Mucosa of stomach (tissue), 1 donor: Measurements from ENCODE around the gene ITPA.
"Not testable (repeated sequence)": the region's sequence is repeated elsewhere in the genome, so short reads cannot be mapped to it uniquely, and the experiment has no call there.

ENCODE experiments used
- H3K27me3 ChIP-seq: one replicate; pipeline ENCODE4 v1.7.0; 2013; ENCODE audit warnings: mild to moderate bottlenecking, low read length; ENCODE audit not compliant: control insufficient read depth, insufficient read depth
- H3K36me3 ChIP-seq: one replicate; pipeline ENCODE4 v1.7.0; 2013; ENCODE audit warnings: low read length; ENCODE audit not compliant: control insufficient read depth, insufficient read depth
- H3K4me1 ChIP-seq: one replicate; pipeline ENCODE4 v1.7.0; 2013; ENCODE audit warnings: mild to moderate bottlenecking, low read length; ENCODE audit not compliant: control insufficient read depth, insufficient read depth
- H3K4me3 ChIP-seq: one replicate; pipeline ENCODE4 v1.7.0; 2013; ENCODE audit warnings: low read length
- H3K9ac ChIP-seq: one replicate; pipeline ENCODE4 v1.7.0; 2013; ENCODE audit warnings: mild to moderate bottlenecking, low read length, moderate library complexity
- H3K9me3 ChIP-seq: one replicate; pipeline ENCODE4 v1.7.0; 2013; ENCODE audit warnings: mild to moderate bottlenecking, low read length, moderate library complexity; ENCODE audit not compliant: control insufficient read depth
- donor health status: Pancreatic carcinoma.

Gene ITPA

DNA sequence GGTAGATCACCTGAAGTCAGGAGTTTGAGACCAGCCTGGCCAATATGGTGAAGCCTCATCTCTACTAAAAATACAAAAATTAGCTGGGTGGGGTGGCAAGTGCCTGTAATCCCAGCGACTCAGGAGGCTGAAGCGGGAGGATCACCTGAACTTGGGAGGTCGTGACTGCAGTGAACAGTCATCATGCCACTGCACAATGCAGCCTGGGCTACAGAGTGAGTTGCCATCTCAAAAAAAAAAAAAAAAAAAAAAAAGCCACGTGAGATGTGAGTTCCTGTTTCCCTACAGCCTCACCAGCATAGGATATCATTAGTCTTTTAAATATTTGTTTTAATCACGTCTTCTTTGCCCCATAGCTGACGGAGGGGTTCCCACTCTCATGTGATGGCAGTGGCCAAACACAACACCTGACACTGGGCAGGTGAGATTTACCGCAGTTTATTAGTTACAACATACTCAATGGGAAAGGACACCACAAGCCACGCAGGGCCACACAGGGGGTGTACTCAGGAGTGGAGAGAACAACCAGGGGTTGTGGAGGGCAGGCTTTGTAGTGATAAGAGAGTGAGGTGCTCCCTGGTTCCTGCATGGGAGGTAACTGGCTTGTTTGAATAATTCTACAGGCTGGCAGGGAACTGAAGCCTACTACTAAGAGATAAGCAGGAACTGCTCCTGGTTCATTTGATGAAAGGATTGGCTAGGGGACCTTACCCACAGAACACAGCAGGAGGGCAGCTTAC lies 31.4 kb upstream of the ITPA start:
- Histone ChIP-seq H3K9ac (no peak overlapping the region), H3K36me3 (no peaks in the 10 kb centered on the region), H3K27me3 (no peaks in the 10 kb centered on the region), H3K4me3 (no peak overlapping the region), H3K4me1 (peaks cover 14% of the 10 kb centered on the region), H3K9me3 (no peaks in the 10 kb centered on the region)

DNA sequence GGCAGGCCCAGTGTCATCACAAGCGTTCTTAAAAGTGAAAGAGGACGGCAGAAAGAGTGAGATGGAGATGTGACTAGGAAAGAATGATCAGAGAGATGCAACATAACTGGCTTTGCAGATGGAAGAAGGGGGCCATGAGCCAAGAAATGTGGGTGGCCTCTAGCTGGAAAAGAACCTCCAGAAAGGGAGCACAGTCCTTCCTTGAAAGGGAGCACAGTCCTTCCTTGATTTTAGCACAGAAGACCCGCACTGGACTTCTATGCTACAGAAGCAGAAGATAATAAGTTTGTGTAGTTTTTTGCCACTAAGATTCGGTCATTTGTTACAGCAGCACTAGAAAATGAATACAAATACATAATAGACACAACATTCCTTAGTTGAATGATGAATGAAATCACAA lies 29.0 kb upstream of the ITPA start:
- Histone ChIP-seq H3K4me1 (peaks cover 4% of the 10 kb centered on the region), H3K9ac (no peak overlapping the region), H3K9me3 (no peaks in the 10 kb centered on the region), H3K4me3 (no peak overlapping the region), H3K36me3 (no peaks in the 10 kb centered on the region), H3K27me3 (no peaks in the 10 kb centered on the region)

DNA sequence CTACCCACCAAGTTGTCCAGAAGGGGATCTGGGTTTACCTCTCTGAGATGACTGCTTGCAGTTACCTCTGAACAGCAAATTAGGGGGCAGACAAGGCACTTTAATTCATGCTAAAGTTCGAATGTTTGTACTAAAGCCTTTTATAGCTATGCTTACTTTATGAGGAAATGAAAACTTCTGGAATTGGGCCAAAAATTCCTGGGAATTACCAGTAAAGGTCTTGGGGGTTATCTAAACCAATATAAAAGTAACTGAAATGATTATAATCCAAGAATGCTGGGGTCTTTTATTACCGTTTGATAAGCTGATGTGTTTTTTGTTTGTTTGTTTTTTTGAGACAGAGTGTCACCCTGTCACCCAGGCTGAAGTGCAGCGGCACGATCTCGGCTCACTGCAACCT lies 28.0 kb upstream of the ITPA start:
- no peaks in the 10 kb centered on the region for H3K4me1 ChIP-seq
- no peak overlapping the region for H3K4me3 ChIP-seq
- H3K9ac ChIP-seq, result no peak overlapping the region
- H3K36me3 ChIP-seq, result no peaks in the 10 kb centered on the region
- H3K27me3 ChIP-seq, result no peaks in the 10 kb centered on the region
- H3K9me3 ChIP-seq, result no peaks in the 10 kb centered on the region

DNA sequence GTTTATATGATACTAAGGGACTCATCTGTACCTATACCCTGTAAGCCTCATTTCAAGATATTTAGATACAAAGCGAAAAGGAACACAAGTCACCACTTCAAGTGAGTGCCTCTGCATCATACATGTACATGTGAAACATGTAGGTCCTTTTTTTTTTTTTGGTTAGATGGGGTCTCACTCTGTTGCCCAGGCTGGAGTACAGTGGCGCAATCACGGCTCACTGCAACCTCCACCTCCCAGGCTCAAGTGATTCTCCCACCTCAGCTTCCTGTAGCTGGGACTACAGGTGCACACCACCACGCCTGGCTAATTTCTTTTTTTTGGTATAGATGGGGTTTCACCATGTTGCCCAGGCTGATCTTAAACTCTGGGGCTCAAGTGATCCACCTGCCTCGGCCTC lies 26.9 kb upstream of the ITPA start:
- H3K4me3 ChIP-seq, H3K9ac ChIP-seq, H3K4me1 ChIP-seq, H3K9me3 ChIP-seq, H3K27me3 ChIP-seq, H3K36me3 ChIP-seq: not testable (repeated sequence)

DNA sequence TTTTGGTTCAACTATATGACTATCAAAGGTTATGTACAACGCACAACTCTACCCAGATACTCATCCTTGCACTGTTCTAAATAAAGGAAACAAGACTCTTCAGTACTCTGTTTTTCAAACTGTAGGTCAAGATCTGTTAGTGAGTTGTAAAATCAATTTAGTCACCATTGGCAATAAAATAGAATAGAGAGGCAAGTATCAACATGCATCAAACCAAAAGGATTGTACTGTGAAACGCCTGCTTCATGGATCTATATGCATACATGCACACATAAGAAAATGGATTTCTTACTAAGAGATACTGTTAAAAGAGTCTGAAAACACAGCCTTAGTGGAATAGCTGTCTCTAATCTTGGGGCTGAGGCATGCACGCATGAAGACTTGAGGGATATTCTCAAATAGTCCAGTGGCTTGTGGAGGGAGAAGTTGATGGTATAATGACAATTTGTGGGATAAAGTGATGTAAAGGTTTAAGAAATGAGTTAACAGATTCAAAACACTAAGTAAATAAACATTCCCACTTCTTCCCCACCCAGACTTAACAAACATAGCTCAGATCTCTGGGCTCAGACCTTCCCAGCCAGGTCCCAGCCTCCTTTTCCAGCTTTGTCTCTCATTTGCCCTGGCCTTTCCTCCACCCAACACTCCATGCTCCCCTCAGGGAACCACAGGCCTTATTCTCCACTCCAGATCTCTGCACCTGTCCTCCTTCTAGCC lies 25.2 kb upstream of the ITPA start:
- H3K9ac ChIP-seq, result no peak overlapping the region
- no peaks in the 10 kb centered on the region for H3K27me3 ChIP-seq
- H3K9me3 ChIP-seq, result no peaks in the 10 kb centered on the region
- H3K4me3 ChIP-seq, result no peak overlapping the region
- H3K36me3 ChIP-seq, result no peaks in the 10 kb centered on the region
- no peaks in the 10 kb centered on the region for H3K4me1 ChIP-seq

DNA sequence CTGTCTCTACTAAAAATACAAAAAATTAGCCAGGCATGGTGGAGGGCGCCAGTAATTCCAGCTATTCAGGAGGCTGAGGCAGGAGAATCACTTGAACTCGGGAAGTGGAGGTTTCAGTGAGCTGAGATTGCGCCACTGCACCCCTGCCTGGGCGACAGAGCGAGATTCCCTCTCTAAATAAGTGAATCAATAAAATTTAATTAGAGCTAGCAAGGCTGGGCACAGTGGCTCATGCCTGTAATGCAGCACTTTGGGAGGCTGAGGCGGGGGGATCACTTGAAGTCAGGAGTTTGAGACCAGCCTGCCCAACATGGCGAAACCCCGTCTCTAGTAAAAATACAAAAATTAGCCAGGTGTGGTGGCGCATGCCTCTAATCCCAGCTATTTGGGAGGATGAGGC lies 21.4 kb upstream of the ITPA start:
- not testable (repeated sequence) for H3K4me3 ChIP-seq, H3K9me3 ChIP-seq, H3K27me3 ChIP-seq, H3K9ac ChIP-seq, H3K4me1 ChIP-seq
- H3K36me3 ChIP-seq, result peaks cover 22% of the 10 kb centered on the region

DNA sequence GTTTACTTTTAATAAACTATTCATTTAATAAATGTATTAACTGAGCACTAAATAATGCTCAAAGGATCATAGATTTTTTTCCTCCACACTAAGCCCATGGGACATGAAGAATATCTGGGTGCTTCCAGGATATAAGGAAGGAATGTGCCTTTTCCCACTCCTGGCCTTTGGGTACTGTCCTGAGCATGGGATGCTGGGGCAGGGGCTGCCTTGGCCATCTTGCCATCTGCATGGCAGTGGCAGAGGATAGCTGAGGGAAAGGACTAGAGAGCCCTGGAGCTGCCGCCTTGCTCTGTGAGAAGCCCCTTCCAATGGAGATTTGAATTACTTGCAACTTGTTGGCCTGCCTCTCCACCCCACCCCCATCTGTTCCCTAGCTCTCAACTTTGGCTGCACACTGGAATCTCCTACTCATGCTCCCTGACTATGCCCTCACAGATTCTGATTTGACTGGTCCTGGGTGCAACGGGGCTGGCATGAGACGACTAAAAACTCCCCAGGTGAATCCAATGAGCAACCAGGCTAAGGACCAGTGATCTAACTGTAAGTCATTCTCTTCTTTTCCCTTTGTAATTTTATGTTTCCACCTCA lies 20.4 kb upstream of the ITPA start:
- Histone ChIP-seq H3K9me3 (no peaks in the 10 kb centered on the region), H3K27me3 (no peaks in the 10 kb centered on the region), H3K36me3 (peaks cover 25% of the 10 kb centered on the region), H3K4me3 (no peak overlapping the region), H3K4me1 (no peaks in the 10 kb centered on the region), H3K9ac (no peak overlapping the region)

DNA sequence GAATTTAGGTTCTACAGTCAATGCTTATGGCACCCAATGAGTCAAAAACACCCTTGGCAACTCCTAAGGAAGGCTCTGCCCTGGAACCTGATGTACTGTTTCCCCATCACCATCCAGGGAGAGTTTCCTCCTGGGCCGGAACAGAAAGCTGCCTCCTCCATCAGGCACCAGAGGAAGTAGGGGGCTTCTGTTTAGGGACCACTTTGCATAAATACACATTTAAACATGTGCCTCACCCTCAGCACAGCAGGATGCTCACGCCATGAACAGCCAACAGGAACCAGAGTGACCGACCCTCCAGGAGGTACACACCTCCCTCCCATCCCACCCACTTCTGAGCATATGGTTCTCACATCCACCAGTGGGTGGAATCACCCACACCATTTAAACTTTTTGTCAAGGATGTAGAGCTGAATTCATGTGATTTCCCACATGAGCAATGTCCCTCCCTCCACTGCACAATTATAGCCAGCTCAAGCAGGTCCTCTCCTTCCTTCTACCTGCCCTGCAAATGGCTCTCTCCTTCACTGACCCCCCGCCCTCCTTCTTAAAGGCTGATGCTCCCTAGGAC lies 19.7 kb upstream of the ITPA start:
- H3K9ac ChIP-seq, result no peak overlapping the region
- peaks cover 25% of the 10 kb centered on the region for H3K36me3 ChIP-seq
- H3K27me3 ChIP-seq, result no peaks in the 10 kb centered on the region
- H3K4me1 ChIP-seq, result no peaks in the 10 kb centered on the region
- H3K9me3 ChIP-seq, result no peaks in the 10 kb centered on the region
- no peak overlapping the region for H3K4me3 ChIP-seq

DNA sequence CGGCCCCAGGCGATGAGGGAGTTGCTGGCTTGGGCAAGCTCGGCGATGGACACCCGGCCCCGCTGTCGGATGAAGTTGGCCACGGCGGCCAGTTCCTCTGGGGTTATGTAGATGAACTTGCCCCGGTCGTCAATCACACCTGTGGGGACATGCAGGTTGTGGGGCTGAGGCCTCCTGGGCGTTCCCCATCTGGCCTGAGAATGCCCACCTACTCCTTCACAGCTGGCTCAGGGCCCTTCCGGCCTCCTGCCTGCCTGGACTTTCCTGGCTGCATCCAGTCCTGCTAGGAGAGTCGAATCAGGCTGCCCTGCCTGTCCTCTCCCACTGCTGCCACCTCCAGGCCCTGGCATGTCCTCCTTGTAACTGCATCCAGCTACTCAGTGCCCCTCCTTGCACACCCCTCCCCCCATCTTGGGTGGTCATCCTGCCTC lies 18.6 kb upstream of the ITPA start:
- Histone ChIP-seq H3K4me3 (no peak overlapping the region), H3K27me3 (no peaks in the 10 kb centered on the region), H3K9me3 (no peaks in the 10 kb centered on the region), H3K36me3 (peaks cover 29% of the 10 kb centered on the region), H3K4me1 (no peaks in the 10 kb centered on the region), H3K9ac (no peak overlapping the region)

DNA sequence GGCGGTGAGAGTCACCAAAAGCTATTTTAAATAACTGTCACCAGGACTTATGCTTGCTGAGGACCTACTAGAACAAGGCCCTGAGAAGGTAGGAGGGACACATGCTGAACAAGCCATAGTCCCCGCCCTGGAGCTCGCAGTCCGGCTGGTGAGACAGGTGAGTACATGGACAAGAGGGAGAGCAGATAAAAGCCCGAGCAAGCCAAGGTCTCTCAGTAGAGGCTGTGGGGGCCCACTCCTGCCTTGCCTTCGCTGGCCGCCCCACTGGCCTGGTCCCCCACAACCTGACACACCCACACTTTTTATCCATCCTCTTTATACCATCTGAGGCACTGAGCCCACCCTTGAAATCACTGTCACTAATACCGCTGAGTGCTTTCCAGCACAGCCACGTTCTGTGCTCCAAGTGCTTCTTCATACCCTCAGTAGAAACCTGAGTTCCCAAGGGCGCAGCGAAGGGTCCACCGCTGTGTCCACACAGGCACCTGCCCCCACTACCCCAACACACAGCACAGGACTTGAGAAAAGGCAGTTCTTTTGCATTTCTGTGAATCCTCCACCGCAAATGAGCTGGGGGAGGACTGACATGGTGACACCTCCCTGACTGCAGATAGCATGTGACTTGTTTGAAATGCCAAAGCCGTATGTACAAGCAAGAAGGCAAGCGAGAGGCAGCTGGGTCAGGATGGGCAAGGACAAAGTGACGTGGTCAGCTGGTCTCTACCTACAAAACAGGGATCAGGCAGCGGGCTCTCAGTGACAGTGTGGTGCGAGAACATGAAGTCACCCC lies 16.9 kb upstream of the ITPA start:
- H3K9ac ChIP-seq, result no peak overlapping the region
- no peak overlapping the region for H3K4me3 ChIP-seq
- no peaks in the 10 kb centered on the region for H3K4me1 ChIP-seq
- H3K9me3 ChIP-seq, result no peaks in the 10 kb centered on the region
- peaks cover 29% of the 10 kb centered on the region for H3K36me3 ChIP-seq
- no peaks in the 10 kb centered on the region for H3K27me3 ChIP-seq

DNA sequence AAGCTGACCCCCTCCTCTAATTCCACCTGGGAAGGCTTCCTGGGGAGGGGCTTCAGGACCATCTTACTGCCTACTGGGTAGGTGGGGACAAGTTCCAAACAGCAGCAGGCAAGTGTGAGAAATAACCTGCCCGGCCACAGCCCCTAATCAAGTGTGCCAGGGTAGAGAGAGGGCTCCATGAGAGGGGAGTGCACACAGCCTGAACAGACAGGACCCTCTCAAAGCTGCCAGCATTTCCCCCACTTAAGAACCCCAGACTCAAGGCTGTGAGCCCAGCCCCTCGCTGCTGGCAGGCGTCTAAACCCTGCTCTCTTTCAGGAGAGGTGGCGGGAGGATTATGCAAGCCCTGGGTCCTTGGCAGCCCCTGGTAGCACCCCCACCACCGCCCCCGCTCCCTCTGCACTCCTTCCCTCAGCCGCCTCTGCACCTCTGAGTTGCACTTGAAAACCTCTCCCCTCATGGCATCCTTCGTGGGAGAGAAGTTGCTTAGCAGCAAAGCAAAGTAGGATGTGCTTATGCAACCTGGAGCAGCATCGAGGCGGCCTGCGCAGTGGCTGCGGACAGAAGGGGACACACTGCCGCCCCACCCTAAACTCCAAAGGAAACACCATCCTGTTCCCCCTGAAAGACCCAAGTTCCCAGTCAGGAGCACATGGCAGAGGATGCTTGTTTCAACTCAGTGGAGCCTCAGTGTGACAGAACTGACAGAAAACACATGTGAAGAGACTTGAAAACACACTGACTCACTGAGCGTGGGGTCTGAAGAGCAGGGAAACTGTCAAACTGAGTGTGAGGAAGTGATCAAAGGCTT lies 15.3 kb upstream of the ITPA start:
- Histone ChIP-seq H3K9me3 (no peaks in the 10 kb centered on the region), H3K27me3 (no peaks in the 10 kb centered on the region), H3K4me3 (no peak overlapping the region), H3K9ac (no peak overlapping the region), H3K4me1 (no peaks in the 10 kb centered on the region), H3K36me3 (peaks cover 29% of the 10 kb centered on the region)
